Kidney (tissue), 14 donors: Measurements from ENCODE around the gene SLC34A3. TPM values are rescaled to one million over a fixed set of nuclear protein-coding genes. Genes with fewer than 3 reads are reported as not detected.
"Not testable (repeated sequence)": the region's sequence is repeated elsewhere in the genome, so short reads cannot be mapped to it uniquely, and the experiment has no call there.

Experiments used
- DNase-seq, 5 donors: peaks; one replicate each; pipeline ENCODE4 v3.0.0-alpha.2; 2013 to 2020
- FAIRE-seq: peaks from 2 replicates; lab custom pipeline; 2012; peaks lifted over from hg19 to GRCh38; lab: Jason Lieb, UNC
- H3K27ac ChIP-seq, 2 donors: one replicate each; pipeline ENCODE4 v1.7.0; 2013; ENCODE audit warnings: low read depth in 2 of 2, low read length in 2 of 2, inconsistent platforms in 1 of 2
- H3K27me3 ChIP-seq: one replicate; pipeline ENCODE4 v1.7.1; 2013; ENCODE audit warnings: low read length, inconsistent platforms; ENCODE audit not compliant: control insufficient read depth, insufficient read depth
- H3K36me3 ChIP-seq, 3 donors: one replicate each; pipeline versions ENCODE4 v1.7.0 to v1.7.1; 2013; ENCODE audit warnings: low read length in 3 of 3, control low read depth in 1 of 3, inconsistent platforms in 1 of 3; ENCODE audit not compliant: insufficient read depth in 3 of 3, control insufficient read depth in 2 of 3
- H3K4me1 ChIP-seq, 3 donors: one replicate each; pipeline versions ENCODE4 v1.7.0 to v1.7.1; 2013; ENCODE audit warnings: low read length in 3 of 3, inconsistent platforms in 1 of 3, low read depth in 1 of 3; ENCODE audit not compliant: control insufficient read depth in 2 of 3, insufficient read depth in 2 of 3
- H3K4me3 ChIP-seq, 3 donors: one replicate each; pipeline versions ENCODE4 v1.7.0 to v1.8.1; 2013; ENCODE audit warnings: low read length in 3 of 3, control low read depth in 1 of 3, inconsistent platforms in 1 of 3
- H3K9ac ChIP-seq, 3 donors: one replicate each; pipeline versions ENCODE4 v1.7.0 to v1.7.1; 2013; ENCODE audit warnings: low read length in 3 of 3, control low read depth in 1 of 3, inconsistent platforms in 1 of 3
- H3K9me3 ChIP-seq, 3 donors: one replicate each; pipeline versions ENCODE4 v1.7.0 to v1.7.1; 2013; ENCODE audit warnings: low read length in 3 of 3, control low read depth in 1 of 3, inconsistent platforms in 1 of 3; ENCODE audit not compliant: control insufficient read depth in 2 of 3, insufficient read depth in 1 of 3
- intact Hi-C: fragments of 100-400 bp; cut with DNase I; formaldehyde crosslinking; loops from one replicate; pipeline ENCODE4 v1.11.1; 2022
- polyA plus RNA-seq: library from polyadenylated mRNA; stranded (reverse); fragments of 350-450 nt; fragmentation: Illumina TruSeq; extraction: RNeasy Lipid Tissue Mini Kit (QIAGEN cat#74804); gene quantifications from one replicate; pipeline ENCODE4 v1.2.3, GENCODE V29; 2014; ENCODE audit warnings: low read depth, low replicate concordance; ENCODE audit not compliant: insufficient read depth
- total RNA-seq: library from RNA; stranded (reverse); fragmentation: NEBNext Ultra II Directional; extraction: Animal tissue kit (Norgen Biotek cat#: 25700); gene quantifications from one replicate; pipeline ENCODE4 v1.2.1, GENCODE V29; 2021
- TF ChIP-seq, protein P1 (sequence below): IDR thresholded peaks from 3 replicates; pipeline ENCODE4 v1.5.1; 2012; ENCODE audit warnings: mild to moderate bottlenecking, moderate library complexity, borderline replicate concordance; ENCODE audit not compliant: insufficient read depth; ENCODE audit errors: extremely low read depth
- donor health status: control.
- donor health status: control.
- donor health status: control.
- donor health status: control.
- donor health status: control.
- donor health status: DM: yes; HTN: yes; CAD: no.
- donor health status: Normal renal cell carcinoma (clear cell type).

SLC34A3 gene
- total and polyA plus RNA-seq, 2 donors from 2014 or later, result 0.13 to 36.0 TPM

DNA sequence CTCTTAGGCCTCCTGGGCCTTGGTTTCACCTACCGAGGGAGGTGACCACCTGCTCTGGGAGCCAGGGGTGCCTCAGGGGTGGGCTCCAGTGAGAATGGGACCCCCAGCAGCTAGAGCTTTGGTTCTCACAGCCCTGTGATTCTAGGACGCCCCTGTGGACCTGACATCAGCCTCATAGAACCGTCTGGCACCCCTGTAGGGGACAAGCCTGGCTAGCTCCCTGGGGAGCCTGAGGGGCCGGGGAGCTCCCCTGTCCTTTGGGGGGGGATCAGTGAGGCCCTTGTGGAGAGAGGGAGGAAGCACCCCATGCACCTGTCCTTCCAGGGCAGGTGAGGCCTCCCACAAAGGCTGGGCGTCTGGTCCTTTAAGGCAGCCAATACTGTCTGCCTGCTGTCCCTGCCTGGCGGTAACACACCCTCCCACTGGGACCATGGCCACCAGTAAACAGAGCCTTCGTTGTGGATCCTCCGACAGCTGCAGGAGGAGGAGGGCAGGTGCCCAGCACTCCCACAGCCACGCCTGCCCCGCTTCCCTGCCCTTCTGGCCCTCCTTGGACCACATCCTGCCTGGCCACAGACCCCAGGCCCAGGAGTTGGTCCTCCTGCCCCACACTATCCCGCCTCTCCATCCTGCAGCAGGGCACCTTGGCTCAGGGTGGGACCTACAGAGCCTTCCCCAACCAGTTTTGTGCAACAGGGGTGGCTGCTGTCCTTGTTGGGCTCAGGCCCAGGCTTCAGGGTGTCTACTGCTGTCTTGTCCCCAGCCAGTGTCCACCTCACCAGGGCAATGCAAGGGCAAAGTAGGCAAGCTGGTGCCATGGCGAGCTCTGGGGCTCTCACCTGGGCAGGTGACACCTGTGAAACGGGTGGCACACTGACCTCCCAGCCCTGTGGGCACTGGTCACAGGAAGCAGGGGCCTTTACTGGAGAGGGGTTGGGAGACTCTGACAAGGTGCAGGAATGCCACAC lies 7.3 kb downstream of the SLC34A3 start:
- intact Hi-C loops, result loop anchor here (10.0 kb wide), 1 partner anchor 123 kb away; the partner anchor contains the start of gene DPP7
- TF ChIP-seq, protein P1, sequence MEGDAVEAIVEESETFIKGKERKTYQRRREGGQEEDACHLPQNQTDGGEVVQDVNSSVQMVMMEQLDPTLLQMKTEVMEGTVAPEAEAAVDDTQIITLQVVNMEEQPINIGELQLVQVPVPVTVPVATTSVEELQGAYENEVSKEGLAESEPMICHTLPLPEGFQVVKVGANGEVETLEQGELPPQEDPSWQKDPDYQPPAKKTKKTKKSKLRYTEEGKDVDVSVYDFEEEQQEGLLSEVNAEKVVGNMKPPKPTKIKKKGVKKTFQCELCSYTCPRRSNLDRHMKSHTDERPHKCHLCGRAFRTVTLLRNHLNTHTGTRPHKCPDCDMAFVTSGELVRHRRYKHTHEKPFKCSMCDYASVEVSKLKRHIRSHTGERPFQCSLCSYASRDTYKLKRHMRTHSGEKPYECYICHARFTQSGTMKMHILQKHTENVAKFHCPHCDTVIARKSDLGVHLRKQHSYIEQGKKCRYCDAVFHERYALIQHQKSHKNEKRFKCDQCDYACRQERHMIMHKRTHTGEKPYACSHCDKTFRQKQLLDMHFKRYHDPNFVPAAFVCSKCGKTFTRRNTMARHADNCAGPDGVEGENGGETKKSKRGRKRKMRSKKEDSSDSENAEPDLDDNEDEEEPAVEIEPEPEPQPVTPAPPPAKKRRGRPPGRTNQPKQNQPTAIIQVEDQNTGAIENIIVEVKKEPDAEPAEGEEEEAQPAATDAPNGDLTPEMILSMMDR, result no peak
- Histone ChIP-seq H3K27me3 (no peaks in the 10 kb centered on the region), H3K36me3 (peaks cover 0 to 7% (median 6%) of the 10 kb centered on the region in 3 donors), H3K9me3 (no peaks in the 10 kb centered on the region), H3K9ac (no peak overlapping the region), H3K27ac (no peak overlapping the region), H3K4me3 (no peak overlapping the region), H3K4me1 (peaks cover 0 to 18% (median 11%) of the 10 kb centered on the region in 3 donors)
- no peak for FAIRE-seq
- DNase-seq, result peak in 1 of 5 donors; percentile 65

DNA sequence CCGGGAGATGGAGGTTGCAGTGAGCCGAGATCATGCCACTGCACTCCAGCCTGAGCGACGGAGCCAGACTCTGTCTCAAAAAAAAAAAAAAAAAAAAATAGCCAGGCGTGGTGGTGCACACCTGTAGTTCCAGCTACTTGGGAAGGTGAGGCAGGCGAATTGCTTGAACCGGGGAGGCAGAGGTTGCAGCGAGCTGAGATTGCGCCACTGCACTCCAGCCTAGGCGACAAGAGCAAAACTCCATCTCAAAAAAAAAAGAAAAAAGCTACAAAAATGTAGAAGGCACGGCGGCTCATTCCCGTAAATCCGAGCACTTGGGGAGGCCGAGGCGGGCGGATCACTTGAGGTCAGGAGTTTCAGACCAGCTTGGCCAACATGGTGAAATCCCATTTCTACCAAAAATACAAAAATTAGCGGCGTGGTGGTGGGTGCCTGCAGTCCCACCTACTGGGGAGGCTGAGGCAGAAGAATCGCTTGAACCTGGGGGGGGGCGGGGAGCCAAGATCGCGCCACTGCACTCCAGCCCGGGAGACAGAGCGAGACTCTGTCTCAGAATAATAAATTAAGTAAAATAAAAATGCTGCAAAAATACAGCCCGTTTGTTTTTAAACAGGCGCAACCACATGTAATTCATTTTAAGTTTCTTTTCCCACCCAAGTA lies 9.0 kb downstream of the SLC34A3 start:
- Histone ChIP-seq H3K4me1 (peaks cover 0 to 23% (median 11%) of the 10 kb centered on the region in 3 donors), H3K9ac (peak overlapping the region in 1 of 3 donors; percentile 73), H3K27ac (peak overlapping the region; percentile 91 to 98), H3K36me3 (peaks cover 2 to 13% (median 6%) of the 10 kb centered on the region in 3 donors), H3K4me3 (peak overlapping the region; percentile 38 to 64 (median 41))
- intact Hi-C loops, result loop anchor here (10.0 kb wide), 1 partner anchor 125 kb away; the partner anchor contains the start of gene DPP7
- H3K27me3 ChIP-seq, H3K9me3 ChIP-seq, FAIRE-seq, DNase-seq: not testable (repeated sequence)

DNA sequence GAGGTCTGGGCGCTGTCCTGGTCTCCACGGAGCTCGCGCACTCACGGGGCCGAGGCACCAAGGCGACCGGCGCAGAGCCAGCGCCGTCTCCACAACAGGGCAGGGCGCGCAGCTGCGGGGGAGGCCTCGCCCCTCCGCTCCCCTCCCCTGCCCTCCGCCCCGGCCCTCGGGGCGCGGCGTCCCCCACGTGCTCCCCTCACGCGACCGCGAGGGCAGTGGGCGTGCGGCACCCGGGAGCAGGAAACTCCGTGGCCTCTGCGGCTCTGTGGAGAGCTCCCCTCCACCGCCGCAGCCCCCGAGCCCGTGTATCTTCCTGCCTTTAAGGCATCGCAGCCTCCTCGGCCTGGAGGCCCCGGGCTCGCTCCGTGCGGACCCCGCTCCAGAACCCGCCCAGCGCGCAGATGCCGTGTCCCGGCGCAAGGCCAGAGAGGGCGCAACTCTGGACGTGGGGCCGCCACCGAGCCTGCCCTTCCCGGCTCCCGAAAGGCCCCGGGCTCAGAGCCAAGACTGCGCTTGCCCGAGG lies 9.7 kb downstream of the SLC34A3 start:
- TF ChIP-seq, protein P1, result no peak
- Histone ChIP-seq H3K4me1 (peaks cover 0 to 23% (median 11%) of the 10 kb centered on the region in 3 donors), H3K27ac (peak overlapping the region; percentile 91 to 98), H3K9ac (peak overlapping the region in 1 of 3 donors; percentile 73), H3K36me3 (peaks cover 2 to 13% (median 6%) of the 10 kb centered on the region in 3 donors), H3K9me3 (no peaks in the 10 kb centered on the region), H3K4me3 (peak overlapping the region; percentile 24 to 64 (median 41)), H3K27me3 (no peaks in the 10 kb centered on the region)
- DNase-seq, result peak; percentile 73 to 96 (median 86)
- FAIRE-seq, result no peak
- intact Hi-C loops, result no loop called here
